ENCODE results near the gene CTDSPL. TPM values are rescaled to one million over a fixed set of nuclear protein-coding genes. Genes with fewer than 3 reads are reported as not detected.

The CTDSPL gene
- total and polyA plus RNA-seq, 2 of the 8 experiments (the other 6 are each of a cell fraction or from before 2014, with no cell fraction given), result 20.3 to 42.2 TPM

- TF ChIP-seq USF2 (IDR thresholded peaks at IDR 0.05; ENCODE audit: low read length) (no peak), E2F6 (IDR thresholded peaks at IDR 0.05) (no peak), EGR1 (IDR thresholded peaks at IDR 0.05; ENCODE audit: borderline replicate concordance, low read depth, low read length) (no peak), SIX5 (IDR thresholded peaks at IDR 0.05; ENCODE audit: low read depth, low read length) (no peak), RBBP5 (IDR thresholded peaks at IDR 0.05; ENCODE audit: borderline replicate concordance, low read depth, low read length) (no peak), HDAC6 (IDR thresholded peaks at IDR 0.05; ENCODE audit: low read depth, low read length) (no peak), CREB1 (IDR thresholded peaks at IDR 0.05) (no peak)
Observed at GRCh38 chr3:37995652-37996641, 134.3 kb downstream of the CTDSPL start (continued).
